ENCODE measurements around the gene LRRTM4. TPM values are rescaled to one million over a fixed set of nuclear protein-coding genes. Genes with fewer than 3 reads are reported as not detected.

Gene LRRTM4
- total RNA-seq, 1 experiment from 2014 or later: 12.0 TPM

- no peak overlapping the region for H3K27ac ChIP-seq (ENCODE audit: insufficient read length, low read depth, low read length)
- no peak overlapping the region for H2BK12ac ChIP-seq (ENCODE audit: insufficient read length, low read depth, low read length)
- Mint-ChIP-seq H3K27ac (no peak overlapping the region), H3K36me3 (ENCODE audit: insufficient read depth in 1 of 3, low read depth in 3 of 3) (peaks cover 0 to 5% (median 2%) of the 10 kb centered on the region in 3 experiments; a peak in 3 of 7 replicates), H3K4me3 (no peak overlapping the region), H3K9me3 (no peaks in the 10 kb centered on the region), H3K27me3 (ENCODE audit: low read depth) (no peaks in the 10 kb centered on the region), H3K4me1 (no peaks in the 10 kb centered on the region)
- H4K5ac ChIP-seq (ENCODE audit: insufficient read length, low read depth, low read length): no peak overlapping the region
- no peak overlapping the region for H3K56ac ChIP-seq (ENCODE audit: insufficient read length, low read depth, low read length)
- no peak overlapping the region for H2AK5ac ChIP-seq (ENCODE audit: insufficient read length, low read length)
- no peak overlapping the region for H2BK5ac ChIP-seq (ENCODE audit: insufficient read length, low read length)
- H4K8ac ChIP-seq (replicated peaks; ENCODE audit: insufficient read length, low read depth, low read length): no peak overlapping the region
- H3K23me2 ChIP-seq (ENCODE audit: insufficient read length, low read depth, low read length, poor library complexity, severe bottlenecking): no peaks in the 10 kb centered on the region
- no peak overlapping the region for H3K23ac ChIP-seq (ENCODE audit: insufficient read length, low read depth, low read length)
- no peaks in the 10 kb centered on the region for H3K79me1 ChIP-seq (ENCODE audit: insufficient read depth, low read depth, low read length, poor library complexity, severe bottlenecking)
- H4K91ac ChIP-seq (ENCODE audit: insufficient read length, low read depth, low read length): no peak overlapping the region
- no peaks in the 10 kb centered on the region for H3K27me3 ChIP-seq (ENCODE audit: insufficient read depth, low read length)
- H2AFZ ChIP-seq (ENCODE audit: low read length): no peak overlapping the region
- no peak overlapping the region for H3K4ac ChIP-seq (ENCODE audit: low read depth, low read length)
- H2BK120ac ChIP-seq (ENCODE audit: low read depth, low read length, poor library complexity, severe bottlenecking): no peak overlapping the region
- no peak for TF ChIP-seq CTCF (conservative IDR thresholded peaks at IDR 0.05)
- H2BK15ac ChIP-seq (ENCODE audit: low read depth, low read length): no peak overlapping the region
- no peaks in the 10 kb centered on the region for H3K79me2 ChIP-seq (ENCODE audit: insufficient read depth, low read length)
- no peak overlapping the region for H3T11ph ChIP-seq (ENCODE audit: low read length)
- H3K14ac ChIP-seq (ENCODE audit: insufficient read depth, low read length): no peak overlapping the region
- no peaks in the 10 kb centered on the region for H3K4me1 ChIP-seq (ENCODE audit: insufficient read depth, low read length)
- H3K9ac ChIP-seq (ENCODE audit: extremely low read depth, insufficient read length, low read length): no peak overlapping the region
- no peak overlapping the region for H3K18ac ChIP-seq (ENCODE audit: insufficient read length, low read depth, low read length)
- H3K9me3 ChIP-seq (ENCODE audit: control insufficient read depth, low read depth, low read length): no peaks in the 10 kb centered on the region
- H4K20me1 ChIP-seq (ENCODE audit: control insufficient read depth, insufficient read depth, insufficient read length): no peaks in the 10 kb centered on the region
- DNase-seq: no peak
- no CpG with 5 or more reads among the region's 1 CpG for WGBS (ENCODE audit: extremely low coverage, insufficient read length, low lambda C conversion rate)
- H3K4me2 ChIP-seq (ENCODE audit: insufficient read depth, insufficient read length, low read length): no peak overlapping the region
- no peak overlapping the region for H2BK20ac ChIP-seq (ENCODE audit: low read depth, low read length, poor library complexity, severe bottlenecking)
Measured at GRCh38 chr2:77149565-77149964, 372.6 kb downstream of the LRRTM4 start.
